SJSA1 (cell line): ENCODE data around the gene SLC22A12. TPM values are rescaled to one million over a fixed set of nuclear protein-coding genes. Genes with fewer than 3 reads are reported as not detected.

Experiments
- DNase-seq, 2 experiments: peaks; one replicate each; pipeline ENCODE4 v3.0.0-alpha.2; 2015 to 2020; ENCODE audit warnings: low spot score in 2 of 2, low read depth in 1 of 2
- H3K27ac ChIP-seq: fragments of 250-450 bp; sonication (Bioruptor Pico); 2 replicates; pipeline ENCODE4 v1.5.1; 2020; ENCODE audit warnings: mild to moderate bottlenecking, moderate library complexity
- H3K27me3 ChIP-seq: fragments of 250-450 bp; sonication (Bioruptor Pico); replicated peaks from 2 replicates; pipeline ENCODE4 v1.5.1; 2020; ENCODE audit warnings: mild to moderate bottlenecking, moderate library complexity
- H3K36me3 ChIP-seq: fragments of 250-450 bp; sonication (Bioruptor Pico); 2 replicates; pipeline ENCODE4 v1.5.1; 2020; ENCODE audit warnings: mild to moderate bottlenecking
- H3K4me1 ChIP-seq: fragments of 250-450 bp; sonication (Bioruptor Pico); replicated peaks from 2 replicates; pipeline ENCODE4 v1.6.1; 2021; ENCODE audit warnings: mild to moderate bottlenecking
- H3K4me3 ChIP-seq: fragments of 250-450 bp; sonication (Bioruptor Pico); 2 replicates; pipeline ENCODE4 v1.5.1; 2020; ENCODE audit warnings: mild to moderate bottlenecking
- H3K9me3 ChIP-seq: fragments of 250-450 bp; sonication (Bioruptor Pico); replicated peaks from 2 replicates; pipeline ENCODE4 v1.5.1; 2020; ENCODE audit warnings: mild to moderate bottlenecking
- total RNA-seq: library from RNA; depleted of rRNA; stranded (reverse); fragments of >200 nt; shearing (Covaris generic); gene quantifications from 2 replicates; pipeline ENCODE4 v1.2.3, GENCODE V29; 2014; rRNA removed

Gene SLC22A12
- total RNA-seq = not detected in 2 replicates

DNA sequence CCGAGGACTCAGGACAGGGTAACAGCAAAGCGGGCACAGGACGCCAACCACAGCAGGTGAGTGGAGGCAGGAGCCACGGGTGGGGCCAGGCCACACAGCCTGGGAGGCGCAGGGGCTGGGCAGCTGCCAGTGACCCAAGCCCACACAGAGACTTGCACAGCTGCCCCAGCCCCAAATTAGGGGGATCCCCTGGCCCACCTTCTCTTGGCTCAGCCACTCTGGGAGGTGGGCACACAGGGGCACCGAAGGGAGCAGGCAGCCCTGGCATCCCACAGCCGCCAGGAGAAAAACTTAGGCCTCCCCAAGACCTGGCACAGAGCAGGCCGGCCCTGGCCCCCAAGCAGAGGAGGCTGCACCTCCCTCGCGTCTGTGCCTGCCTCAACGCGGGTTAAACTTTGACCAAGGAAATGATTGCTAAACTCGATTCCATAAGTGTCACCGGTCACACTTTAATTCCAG lies at the start of gene SLC22A12:
Gene SLC22A12, plus strand, starts transcription at position 458 of the 459 bp plus-strand sequence. CDS start 337 bp downstream, outside the sequence.
- Histone ChIP-seq H3K27ac (no peak within 1 kb of the TSS), H3K9me3 (peaks cover 13% of the 10 kb centered on the region), H3K4me1 (no peaks in the 10 kb centered on the region), H3K4me3 (no peak within 1 kb of the TSS), H3K27me3 (peaks cover 22% of the 10 kb centered on the region), H3K36me3 (no peaks in the 10 kb centered on the region)
- DNase-seq = no peak

DNA sequence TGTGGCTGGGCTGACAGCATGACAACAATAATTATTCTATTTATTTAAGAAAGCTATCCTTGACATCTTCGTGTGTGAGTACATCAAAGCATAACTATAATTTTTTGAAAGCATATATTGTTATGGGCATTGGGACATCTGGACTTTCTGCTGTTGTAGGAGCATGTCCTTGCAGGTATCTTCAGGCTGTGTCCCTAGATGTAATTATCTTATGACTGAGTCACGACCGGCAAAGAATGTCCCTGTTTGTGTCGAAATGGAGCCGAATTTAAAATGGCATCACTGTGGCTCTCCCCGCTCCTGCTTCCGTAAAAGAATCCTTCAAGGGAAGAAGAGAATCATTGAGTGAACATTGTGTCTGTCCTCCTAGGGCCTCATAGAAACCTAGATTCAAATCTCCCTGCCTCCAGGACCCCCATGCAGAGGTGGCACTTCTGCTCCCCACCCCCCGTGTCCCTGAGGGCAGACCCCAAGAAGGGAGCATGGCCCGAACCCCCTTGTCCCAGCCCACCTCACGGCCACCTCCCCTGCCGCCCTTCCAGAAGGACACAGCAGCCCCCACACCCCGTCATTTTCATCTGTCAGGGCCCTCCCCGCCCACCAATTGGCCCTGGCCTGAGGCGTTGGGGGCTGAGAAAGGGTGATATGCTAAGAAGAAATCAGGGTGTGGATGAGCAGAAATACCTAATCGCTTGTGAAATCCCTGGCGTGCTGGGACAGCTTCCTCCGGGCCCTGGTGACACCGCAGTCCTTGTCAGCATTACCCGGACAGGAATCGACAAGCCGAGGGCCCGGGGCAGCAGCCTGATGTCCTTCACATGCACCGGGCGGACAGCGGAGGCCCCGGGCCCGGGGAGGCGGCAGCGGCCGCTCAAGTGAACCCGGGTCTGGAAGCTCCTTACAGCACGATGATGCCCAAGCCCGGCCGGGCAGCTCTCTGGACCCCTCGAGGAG lies 48.6 kb upstream of the SLC22A12 start:
- Histone ChIP-seq H3K9me3 (peaks cover 6% of the 10 kb centered on the region), H3K4me3 (no peak overlapping the region), H3K27ac (no peak overlapping the region), H3K4me1 (peaks cover 35% of the 10 kb centered on the region), H3K36me3 (no peaks in the 10 kb centered on the region), H3K27me3 (no peaks in the 10 kb centered on the region)
- DNase-seq = no peak

DNA sequence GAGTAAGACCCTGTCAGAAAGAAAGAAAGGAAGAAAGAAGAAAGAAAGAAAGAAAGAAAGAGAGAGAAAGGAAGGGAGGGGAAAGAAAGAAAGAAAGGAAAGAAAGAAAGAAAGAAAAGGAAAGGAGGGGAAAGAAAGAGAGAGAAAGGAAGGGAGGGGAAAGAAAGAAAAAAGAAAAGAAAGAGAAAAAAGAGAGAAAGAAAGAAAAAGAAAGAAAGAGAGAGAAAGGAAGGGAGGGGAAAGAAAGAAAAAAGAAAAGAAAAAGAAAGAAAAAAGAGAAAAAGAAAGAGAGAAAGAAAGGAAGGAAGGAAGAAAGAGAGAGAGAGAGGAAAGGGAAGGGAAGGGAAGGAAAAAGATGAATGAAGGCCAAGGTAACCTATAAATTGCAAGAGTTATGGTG lies 47.2 kb upstream of the SLC22A12 start:
- H3K4me1 ChIP-seq = peaks cover 29% of the 10 kb centered on the region
- no peak for DNase-seq
- H3K9me3 ChIP-seq = peaks cover 6% of the 10 kb centered on the region
- no peak overlapping the region for H3K27ac ChIP-seq
- H3K36me3 ChIP-seq = no peaks in the 10 kb centered on the region
- H3K27me3 ChIP-seq = no peaks in the 10 kb centered on the region
- no peak overlapping the region for H3K4me3 ChIP-seq

DNA sequence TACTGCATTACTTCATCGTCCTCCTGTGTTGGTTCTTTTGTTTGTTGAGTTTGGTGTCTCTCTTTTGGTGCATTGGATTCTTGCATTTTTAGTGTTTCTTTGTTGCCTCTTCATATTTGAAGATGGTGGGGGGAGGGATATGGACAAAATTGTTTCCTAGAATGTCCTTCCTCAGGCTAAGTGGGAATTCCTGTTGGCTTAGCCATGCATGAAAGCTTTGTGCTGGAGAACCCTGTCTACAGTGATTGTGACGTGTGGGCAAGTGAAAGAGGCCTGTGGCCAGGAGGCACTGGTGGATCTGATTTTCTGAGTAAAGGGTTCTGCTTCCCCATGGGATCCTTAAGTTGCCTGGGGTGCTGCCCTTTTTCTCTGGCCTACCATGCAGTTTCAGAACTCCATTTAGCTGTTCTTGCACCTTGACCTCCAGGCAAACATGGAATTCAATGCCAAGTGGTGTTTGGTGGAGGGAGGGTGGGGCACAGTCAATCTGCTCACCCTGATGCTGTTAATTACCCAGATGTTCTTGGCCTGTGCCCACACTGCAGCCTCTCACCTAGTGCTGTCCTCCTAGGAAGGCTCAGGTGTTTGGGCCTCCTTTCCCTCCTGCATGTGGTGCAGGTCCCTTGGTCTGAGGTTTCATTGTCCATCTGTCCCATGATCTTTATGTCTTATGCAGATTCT lies 46.3 kb upstream of the SLC22A12 start:
- Histone ChIP-seq H3K9me3 (peaks cover 6% of the 10 kb centered on the region), H3K4me1 (peaks cover 29% of the 10 kb centered on the region), H3K27ac (peak overlapping the region; percentile 41; the same call in 1 of the 2 replicates), H3K27me3 (no peaks in the 10 kb centered on the region), H3K4me3 (no peak overlapping the region), H3K36me3 (no peaks in the 10 kb centered on the region)
- no peak for DNase-seq

DNA sequence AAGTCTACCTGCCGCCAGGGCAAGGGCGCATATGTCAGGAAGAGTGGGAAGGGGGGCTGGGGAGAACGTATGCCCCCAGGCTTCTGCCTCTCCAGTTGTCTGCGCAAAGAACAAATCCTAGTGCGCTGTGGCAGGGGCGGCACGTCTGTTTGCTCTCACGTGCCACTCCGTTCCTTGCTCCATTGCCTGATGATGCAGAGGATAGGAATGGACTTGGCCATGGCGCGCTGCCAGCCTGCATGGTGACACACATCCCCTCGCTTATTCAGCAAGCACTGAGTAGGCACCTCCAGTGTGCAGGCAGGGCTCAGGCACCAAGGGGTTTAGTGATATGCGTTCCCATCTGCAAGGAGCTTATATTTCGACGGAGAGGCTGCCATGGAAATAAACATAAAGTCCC lies 45.4 kb upstream of the SLC22A12 start:
- H3K4me1 ChIP-seq = peaks cover 29% of the 10 kb centered on the region
- H3K4me3 ChIP-seq = no peak overlapping the region
- H3K36me3 ChIP-seq = no peaks in the 10 kb centered on the region
- peak overlapping the region; percentile 41 for H3K27ac ChIP-seq
- DNase-seq = peak; percentile 80 to 97
- H3K9me3 ChIP-seq = peaks cover 6% of the 10 kb centered on the region
- H3K27me3 ChIP-seq = no peaks in the 10 kb centered on the region

DNA sequence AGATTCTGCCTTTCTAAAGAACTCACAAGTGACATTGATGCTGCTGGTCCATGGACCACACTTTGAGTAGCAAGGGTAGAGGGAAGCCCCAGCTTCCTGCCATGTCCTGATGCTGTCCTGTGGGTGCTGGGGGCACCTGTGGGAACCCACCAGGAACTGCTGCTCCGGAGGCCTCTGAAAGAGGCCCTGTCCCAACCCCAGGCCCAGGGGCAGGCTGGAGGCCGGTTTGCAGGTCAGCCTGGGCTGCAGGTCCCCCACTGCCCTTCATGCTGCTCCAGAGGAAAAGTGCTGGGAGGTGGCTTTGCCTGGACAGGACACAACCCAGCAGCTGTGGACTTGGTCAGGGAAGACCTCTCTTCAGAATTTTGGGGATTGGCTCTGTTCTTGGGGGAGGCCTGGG lies 44.8 kb upstream of the SLC22A12 start:
- H3K4me1 ChIP-seq = peaks cover 29% of the 10 kb centered on the region
- H3K27me3 ChIP-seq = no peaks in the 10 kb centered on the region
- DNase-seq = no peak
- H3K9me3 ChIP-seq = peaks cover 6% of the 10 kb centered on the region
- no peak overlapping the region for H3K27ac ChIP-seq
- no peaks in the 10 kb centered on the region for H3K36me3 ChIP-seq
- H3K4me3 ChIP-seq = no peak overlapping the region

DNA sequence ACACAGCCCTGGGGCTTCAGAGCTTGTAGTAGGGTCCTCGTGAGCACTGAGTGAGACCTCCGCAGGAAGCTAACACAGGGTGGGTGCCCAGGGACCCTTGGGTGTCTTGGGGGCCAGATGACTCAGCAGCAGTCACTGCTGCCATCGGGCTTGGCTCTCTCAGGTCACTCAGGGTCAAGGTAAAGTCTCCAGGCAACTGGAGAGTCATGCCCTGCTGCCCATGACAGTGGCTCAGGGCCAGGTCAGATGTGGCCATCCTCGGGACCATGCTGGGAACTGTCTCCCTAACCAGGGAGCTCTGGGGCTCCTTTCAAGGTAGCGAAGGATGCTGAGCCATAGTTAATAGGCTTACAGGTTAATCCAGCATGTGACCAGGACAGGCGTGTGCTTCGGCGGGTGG lies 44.4 kb upstream of the SLC22A12 start:
- no peak for DNase-seq
- Histone ChIP-seq H3K4me3 (no peak overlapping the region), H3K27me3 (no peaks in the 10 kb centered on the region), H3K4me1 (peaks cover 29% of the 10 kb centered on the region), H3K27ac (no peak overlapping the region), H3K36me3 (no peaks in the 10 kb centered on the region), H3K9me3 (peaks cover 6% of the 10 kb centered on the region)

DNA sequence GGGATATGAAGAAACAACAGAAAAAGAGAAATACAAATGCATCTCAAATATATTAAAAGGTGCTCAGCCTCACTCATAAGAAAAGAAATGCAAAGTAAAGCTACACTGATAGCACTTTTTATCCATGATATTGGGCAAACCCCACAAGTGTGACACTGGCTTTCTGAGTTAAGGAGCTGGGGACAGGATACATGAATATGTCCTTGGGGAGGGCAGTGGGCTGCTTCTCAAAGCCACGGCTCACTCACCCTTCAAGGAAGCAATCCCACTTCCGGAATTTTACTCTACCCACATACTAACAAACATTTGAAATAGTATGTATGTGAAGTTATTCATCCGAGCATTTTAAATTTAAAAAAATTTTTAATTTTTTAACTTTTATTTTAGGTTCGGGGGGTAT lies 41.1 kb upstream of the SLC22A12 start:
- no peaks in the 10 kb centered on the region for H3K36me3 ChIP-seq
- no peak overlapping the region for H3K4me3 ChIP-seq
- no peak for DNase-seq
- no peak overlapping the region for H3K27ac ChIP-seq
- peaks cover 19% of the 10 kb centered on the region for H3K4me1 ChIP-seq
- no peaks in the 10 kb centered on the region; the same call in 1 of the 2 replicates for H3K9me3 ChIP-seq
- peaks cover 9% of the 10 kb centered on the region for H3K27me3 ChIP-seq

DNA sequence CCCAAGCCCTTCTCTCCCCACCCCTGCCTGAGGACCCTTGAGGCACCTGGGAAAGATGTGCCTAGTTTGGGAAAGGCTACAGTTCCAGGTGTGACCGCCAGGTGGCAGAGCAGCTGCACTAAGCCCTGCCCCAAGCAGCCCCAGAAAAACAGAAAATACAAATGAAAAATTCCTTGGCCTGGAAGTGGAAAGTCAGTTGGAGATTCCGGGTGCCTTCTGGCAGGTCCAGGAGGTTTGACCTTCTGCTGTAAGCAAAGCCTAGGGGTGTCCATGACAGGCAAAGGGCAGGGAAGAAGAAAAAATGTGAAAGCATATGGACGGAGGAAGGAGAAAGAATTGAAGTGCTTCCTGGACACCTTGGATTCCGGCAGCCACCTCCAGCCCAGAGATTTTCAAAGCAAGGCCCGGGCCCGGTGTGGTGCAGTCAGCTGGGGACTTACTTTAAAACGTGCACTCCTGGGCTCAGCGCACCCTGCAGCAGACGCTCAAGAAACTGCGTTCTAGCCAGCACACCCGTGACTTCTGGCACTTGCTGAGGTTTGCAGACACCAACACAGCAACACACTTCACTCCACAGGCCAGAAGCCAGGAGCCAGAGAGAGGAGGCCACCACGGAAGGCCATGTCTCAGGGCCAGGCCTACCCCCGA lies 37.3 kb upstream of the SLC22A12 start:
- peak in 1 of 2 experiments; percentile 56 for DNase-seq
- peaks cover 9% of the 10 kb centered on the region for H3K27me3 ChIP-seq
- H3K27ac ChIP-seq = no peak overlapping the region
- H3K36me3 ChIP-seq = no peaks in the 10 kb centered on the region
- peaks cover 4% of the 10 kb centered on the region; the same call in 1 of the 2 replicates for H3K4me1 ChIP-seq
- no peak overlapping the region for H3K4me3 ChIP-seq
- no peaks in the 10 kb centered on the region for H3K9me3 ChIP-seq

DNA sequence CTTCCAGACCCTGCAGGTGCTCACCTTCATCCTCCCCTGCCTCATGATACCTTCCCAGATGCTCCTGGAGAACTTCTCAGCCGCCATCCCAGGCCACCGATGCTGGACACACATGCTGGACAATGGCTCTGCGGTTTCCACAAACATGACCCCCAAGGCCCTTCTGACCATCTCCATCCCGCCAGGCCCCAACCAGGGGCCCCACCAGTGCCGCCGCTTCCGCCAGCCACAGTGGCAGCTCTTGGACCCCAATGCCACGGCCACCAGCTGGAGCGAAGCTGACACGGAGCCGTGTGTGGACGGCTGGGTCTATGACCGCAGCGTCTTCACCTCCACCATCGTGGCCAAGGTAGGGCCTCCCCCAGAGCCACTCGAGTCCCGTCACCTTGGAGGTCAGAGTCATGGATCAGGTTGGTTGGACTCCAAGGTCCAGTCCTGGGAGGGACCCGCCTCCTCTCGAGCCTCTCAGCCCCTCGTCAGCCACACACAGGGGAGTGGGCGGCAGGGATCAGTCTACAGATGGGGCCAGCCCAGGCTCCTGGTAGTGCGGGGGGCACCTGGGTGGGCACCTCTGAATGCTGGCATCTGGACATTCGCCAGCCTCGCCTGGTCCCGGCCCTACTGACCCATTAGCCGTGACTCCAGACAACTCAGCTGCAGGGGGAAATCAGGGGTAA lies 34.8 kb upstream of the SLC22A12 start:
- Histone ChIP-seq H3K4me1 (peaks cover 4% of the 10 kb centered on the region; the same call in 1 of the 2 replicates), H3K36me3 (no peaks in the 10 kb centered on the region), H3K4me3 (no peak overlapping the region), H3K27me3 (peaks cover 12% of the 10 kb centered on the region), H3K9me3 (no peaks in the 10 kb centered on the region), H3K27ac (no peak overlapping the region)
- no peak for DNase-seq

DNA sequence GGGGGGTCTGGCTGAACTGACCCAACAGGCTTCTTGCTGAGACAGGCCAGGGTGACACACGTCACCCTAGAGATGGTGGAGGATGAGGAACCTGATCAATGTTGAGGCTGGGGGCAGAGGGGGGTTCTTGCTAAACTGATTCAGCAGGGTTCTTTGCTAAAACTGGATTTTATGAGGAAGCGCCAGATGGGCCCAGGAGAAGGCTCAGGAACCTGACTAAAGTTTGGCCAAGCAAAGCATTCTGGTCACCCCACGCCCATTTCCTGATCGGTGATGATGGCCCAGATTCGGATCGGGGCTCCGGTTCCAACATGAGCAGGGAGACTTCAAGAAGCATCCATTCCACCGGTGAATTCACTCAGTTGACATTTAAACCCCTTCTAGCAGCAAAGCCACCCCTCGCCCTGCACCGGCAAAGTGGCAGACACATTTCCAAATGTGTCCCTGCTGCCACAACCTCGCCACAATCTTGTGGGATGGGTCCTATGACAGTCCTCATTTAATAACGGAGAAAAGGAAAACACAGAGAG lies 34.2 kb upstream of the SLC22A12 start:
- no peak for DNase-seq
- Histone ChIP-seq H3K27me3 (peaks cover 12% of the 10 kb centered on the region), H3K9me3 (no peaks in the 10 kb centered on the region), H3K4me3 (no peak overlapping the region), H3K27ac (no peak overlapping the region), H3K36me3 (no peaks in the 10 kb centered on the region), H3K4me1 (peaks cover 4% of the 10 kb centered on the region; the same call in 1 of the 2 replicates)

DNA sequence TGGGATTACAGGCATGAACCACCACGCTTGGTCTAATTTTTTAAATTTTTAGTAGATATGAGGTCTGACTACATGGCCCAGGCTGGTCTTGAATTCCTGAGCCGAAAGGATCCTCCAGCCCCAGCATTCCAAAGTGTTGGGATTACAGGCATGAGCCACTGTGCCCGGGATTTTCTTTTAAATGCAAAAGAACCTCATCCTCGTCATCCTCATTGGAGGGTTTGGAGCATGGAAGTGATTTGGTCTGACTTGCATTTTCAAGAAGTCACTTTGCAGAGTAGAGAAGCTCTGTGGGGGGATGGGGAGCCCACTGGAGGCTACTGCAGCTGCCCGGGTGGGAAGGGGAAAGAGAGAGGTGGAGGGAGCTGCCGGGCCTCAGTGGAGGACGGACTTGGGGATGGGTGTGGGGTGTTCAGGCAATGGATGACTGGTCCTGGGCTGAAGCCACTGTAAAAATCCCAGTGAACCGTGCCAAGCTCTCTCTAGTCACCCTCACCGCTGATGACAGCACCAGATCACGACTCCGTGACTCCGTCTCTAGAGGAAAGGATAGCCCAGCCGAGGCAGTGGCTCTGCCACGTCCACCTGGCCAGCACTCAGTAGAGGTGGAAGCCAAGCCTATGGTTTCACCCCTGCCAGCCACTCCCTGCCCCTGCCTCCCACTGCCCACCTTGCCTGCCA lies 32.8 kb upstream of the SLC22A12 start:
- no peaks in the 10 kb centered on the region for H3K9me3 ChIP-seq
- no peaks in the 10 kb centered on the region for H3K36me3 ChIP-seq
- no peak overlapping the region for H3K27ac ChIP-seq
- no peak for DNase-seq
- H3K4me3 ChIP-seq = no peak overlapping the region
- H3K4me1 ChIP-seq = peaks cover 4% of the 10 kb centered on the region; the same call in 1 of the 2 replicates
- H3K27me3 ChIP-seq = 0 out of 2 replicates have a peak, but pooled peaks cover 4% of the 10 kb centered on the region
